ENCODE data around the gene TENM4. TPM values are rescaled to one million over a fixed set of nuclear protein-coding genes. Genes with fewer than 3 reads are reported as not detected.

Gene TENM4
- total and polyA plus RNA-seq, 4 donors = 0.02 to 0.33 (median 0.14) TPM

DNA sequence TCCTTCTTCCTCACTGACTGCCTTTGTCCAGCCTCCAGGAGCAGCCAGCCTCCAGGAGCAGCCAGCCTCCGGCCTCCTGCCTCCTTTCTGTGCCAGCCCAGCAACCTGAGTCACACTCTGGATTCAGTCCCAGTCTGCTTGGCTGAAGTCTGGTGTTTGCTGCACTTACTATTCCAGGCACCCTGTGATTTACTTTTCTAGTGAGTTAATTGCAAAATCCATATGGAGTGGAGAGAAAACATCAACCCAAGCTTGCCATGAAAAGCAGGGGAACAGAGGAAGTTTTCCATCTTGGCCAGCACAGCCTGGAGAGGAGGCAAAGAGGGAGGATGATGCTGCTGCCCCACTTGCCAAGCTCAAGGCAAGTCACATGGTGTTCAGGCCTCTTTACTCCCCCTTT lies 400.5 kb downstream of the TENM4 start:
- no peaks in the 10 kb centered on the region for H3K27me3 ChIP-seq (ENCODE audit: control insufficient read depth in 4 of 4, insufficient read depth in 4 of 4, low read length in 3 of 4)
- WGBS = 92% methylated on average over 1 of the region's 1 CpG
- H3K9me3 ChIP-seq (ENCODE audit: control insufficient read depth in 4 of 4, low read length in 3 of 4) = no peaks in the 10 kb centered on the region
- H3K4me3 ChIP-seq (ENCODE audit: low read depth in 1 of 3, low read length in 3 of 3) = no peak overlapping the region
- H3K27ac ChIP-seq (ENCODE audit: low read depth in 1 of 2, low read length in 2 of 2) = no peak overlapping the region
- H3K36me3 ChIP-seq (ENCODE audit: control insufficient read depth in 4 of 4, insufficient read depth in 3 of 4, low read depth in 1 of 4, low read length in 3 of 4) = no peaks in the 10 kb centered on the region
- peaks cover 0 to 16% (median 5%) of the 10 kb centered on the region in 4 donors for H3K4me1 ChIP-seq (ENCODE audit: control insufficient read depth in 4 of 4, insufficient read depth in 4 of 4, low read length in 3 of 4)
- no peak for DNase-seq (ENCODE audit: low spot score)
- TF ChIP-seq HNF4A (conservative IDR thresholded peaks at IDR 0.05) (no peak), MAX (IDR thresholded peaks at IDR 0.05) (no peak), GABPA (IDR thresholded peaks at IDR 0.05 in 1 of 2, conservative IDR thresholded peaks at IDR 0.05 in 1 of 2) (no peak), HNF4G (IDR thresholded peaks at IDR 0.05) (no peak), YY1 (IDR thresholded peaks at IDR 0.05) (no peak), REST (IDR thresholded peaks at IDR 0.05) (no peak), TAF1 (conservative IDR thresholded peaks at IDR 0.05) (no peak), EGR1 (IDR thresholded peaks at IDR 0.05; ENCODE audit: low read depth in 2 of 2) (no peak), RXRA (IDR thresholded peaks at IDR 0.05) (no peak), JUND (IDR thresholded peaks at IDR 0.05) (no peak), SP1 (IDR thresholded peaks at IDR 0.05) (no peak), FOXA1 (IDR thresholded peaks at IDR 0.05) (no peak), CTCF (IDR thresholded peaks at IDR 0.05; ENCODE audit: low read depth, low read length, missing input control) (no peak), NR2F2 (IDR thresholded peaks at IDR 0.05) (no peak), ZBTB33 (IDR thresholded peaks at IDR 0.05) (no peak), FOXA2 (IDR thresholded peaks at IDR 0.05) (no peak)
- TF ChIP-seq, protein P1, sequence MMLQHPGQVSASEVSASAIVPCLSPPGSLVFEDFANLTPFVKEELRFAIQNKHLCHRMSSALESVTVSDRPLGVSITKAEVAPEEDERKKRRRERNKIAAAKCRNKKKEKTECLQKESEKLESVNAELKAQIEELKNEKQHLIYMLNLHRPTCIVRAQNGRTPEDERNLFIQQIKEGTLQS (IDR thresholded peaks at IDR 0.05) = no peak
- no peak overlapping the region for H3K9ac ChIP-seq (ENCODE audit: low read depth in 1 of 2, low read length in 2 of 2)

- TF ChIP-seq REST (IDR thresholded peaks at IDR 0.05) (no peak), ZBTB33 (IDR thresholded peaks at IDR 0.05) (no peak), RAD21 (IDR thresholded peaks at IDR 0.05) (no peak), SP1 (IDR thresholded peaks at IDR 0.05) (no peak)
- DNase-seq (ENCODE audit: low spot score) = no peak
- Histone ChIP-seq H3K27ac (ENCODE audit: low read depth in 1 of 2, low read length in 2 of 2) (no peak overlapping the region), H3K9ac (ENCODE audit: low read depth in 1 of 2, low read length in 2 of 2) (no peak overlapping the region), H3K4me3 (ENCODE audit: low read depth in 1 of 3, low read length in 3 of 3) (no peak overlapping the region), H3K36me3 (ENCODE audit: control insufficient read depth in 4 of 4, insufficient read depth in 3 of 4, low read depth in 1 of 4, low read length in 3 of 4) (no peaks in the 10 kb centered on the region), H3K9me3 (ENCODE audit: control insufficient read depth in 4 of 4, low read length in 3 of 4) (no peaks in the 10 kb centered on the region), H3K4me1 (ENCODE audit: control insufficient read depth in 4 of 4, insufficient read depth in 4 of 4, low read length in 3 of 4) (peaks cover 0 to 4% (median under 1%) of the 10 kb centered on the region in 4 donors), H3K27me3 (ENCODE audit: control insufficient read depth in 4 of 4, insufficient read depth in 4 of 4, low read length in 3 of 4) (no peaks in the 10 kb centered on the region)
- WGBS = 75% methylated on average over 2 of the region's 2 CpGs
These were observed 401.7 kb downstream of the TENM4 start for GRCh38 chr11:79039122-79039521.
